Upper lobe of left lung (tissue), 4 donors: ENCODE data around the gene SLC10A4.

Experiments
- CTCF ChIP-seq, 6 experiments: fragments of 450-650 bp in 4 of 6; fragments of 200-600 bp in 2 of 6; sonication (generic) in 2 of 6; IDR thresholded peaks; one replicate each; pipeline ENCODE4 v1.5.1; 2016 to 2019; ENCODE audit warnings: antibody characterized with exemption in 6 of 6
- EP300 ChIP-seq, 4 donors: sonication (generic); formaldehyde crosslinking; IDR thresholded peaks; one replicate each; pipeline ENCODE4 v1.5.1; 2017; ENCODE audit warnings: antibody characterized with exemption in 4 of 4, control low read depth in 2 of 4
- POLR2A ChIP-seq, 4 donors: fragments of 450-650 bp; IDR thresholded peaks; one replicate each; pipeline ENCODE4 v1.5.1; 2016 to 2017; ENCODE audit warnings: antibody characterized with exemption in 4 of 4, mild to moderate bottlenecking in 2 of 4
- POLR2AphosphoS5 ChIP-seq, 2 donors: sonication (generic); formaldehyde crosslinking; IDR thresholded peaks; one replicate each; pipeline ENCODE4 v1.5.1; 2017; ENCODE audit warnings: antibody characterized with exemption in 2 of 2

GRCh38 chr4:48484494-48485168 is 1.5 kb downstream of the SLC10A4 start:
- TF ChIP-seq CTCF (IDR thresholded peaks at IDR 0.05) (no peak), POLR2AphosphoS5 (IDR thresholded peaks at IDR 0.05) (no peak), POLR2A (IDR thresholded peaks at IDR 0.05) (no peak), EP300 (IDR thresholded peaks at IDR 0.05) (no peak)
